GM13976 (cell line): ENCODE results near the gene RAD51B.
A peak's percentile ranks its signal among the peaks of the same experiment; 100 is the strongest.

ENCODE experiments used
- DNase-seq: peaks from one replicate; pipeline ENCODE4 v3.0.0; 2012; ENCODE audit warnings: low spot score
- in situ Hi-C: fragments of 300-500 bp; cut with MboI; formaldehyde crosslinking; loops from one replicate; pipeline ENCODE4 v1.12.0; 2022; ENCODE audit warnings: low sequenced_read_pairs, mixed read lengths, inconsistent platforms; ENCODE audit not compliant: unreplicated experiment
- TF ChIP-seq, protein P1 (sequence below): IDR thresholded peaks from 2 replicates; pipeline ENCODE4 v1.5.1; 2012; ENCODE audit warnings: borderline replicate concordance, mild to moderate bottlenecking; ENCODE audit not compliant: insufficient read depth; ENCODE audit errors: extremely low read depth, missing control alignments, control extremely low read depth

Gene RAD51B

DNA sequence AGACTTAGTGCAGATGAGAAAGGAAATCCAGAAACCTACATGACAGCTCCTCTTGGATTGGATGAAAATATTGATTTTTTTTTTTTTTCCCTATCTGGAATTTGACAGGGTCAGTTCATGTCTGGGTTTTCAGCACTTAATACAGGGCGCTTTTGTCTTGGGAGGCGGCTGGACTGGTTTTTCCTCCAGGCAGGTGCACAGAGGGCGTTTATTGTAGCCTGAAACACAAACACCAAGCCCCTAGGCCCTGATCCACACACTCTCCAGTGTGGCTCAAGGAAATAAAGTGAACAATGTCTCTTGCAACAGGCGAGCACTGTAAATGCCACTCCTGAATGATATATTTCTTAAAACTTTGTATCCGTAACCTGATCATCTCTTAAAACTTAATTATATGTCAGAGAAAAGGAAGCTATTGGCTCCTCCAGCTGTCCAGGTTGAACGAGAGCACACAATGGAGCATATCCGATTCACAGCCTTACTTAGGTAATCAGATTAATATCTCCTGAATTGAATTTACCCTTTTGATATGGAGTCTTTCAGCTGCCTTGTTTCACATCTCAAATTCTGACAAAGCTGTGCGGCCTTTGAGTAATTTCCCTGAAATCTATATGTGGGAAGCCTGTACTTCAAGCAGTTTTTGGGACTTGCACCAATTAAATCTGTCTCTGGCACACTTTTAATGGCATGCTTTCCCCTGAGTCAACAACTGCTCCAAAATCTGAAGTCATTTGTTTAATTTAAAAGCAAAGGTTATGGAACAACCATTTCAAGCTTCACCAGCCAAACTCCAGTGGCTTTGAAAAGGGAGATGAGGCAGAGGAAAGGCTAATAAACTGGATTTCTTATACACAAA, 487.6 kb downstream of the RAD51B start:
- in situ Hi-C loops = no loop called here
- TF ChIP-seq, protein P1, sequence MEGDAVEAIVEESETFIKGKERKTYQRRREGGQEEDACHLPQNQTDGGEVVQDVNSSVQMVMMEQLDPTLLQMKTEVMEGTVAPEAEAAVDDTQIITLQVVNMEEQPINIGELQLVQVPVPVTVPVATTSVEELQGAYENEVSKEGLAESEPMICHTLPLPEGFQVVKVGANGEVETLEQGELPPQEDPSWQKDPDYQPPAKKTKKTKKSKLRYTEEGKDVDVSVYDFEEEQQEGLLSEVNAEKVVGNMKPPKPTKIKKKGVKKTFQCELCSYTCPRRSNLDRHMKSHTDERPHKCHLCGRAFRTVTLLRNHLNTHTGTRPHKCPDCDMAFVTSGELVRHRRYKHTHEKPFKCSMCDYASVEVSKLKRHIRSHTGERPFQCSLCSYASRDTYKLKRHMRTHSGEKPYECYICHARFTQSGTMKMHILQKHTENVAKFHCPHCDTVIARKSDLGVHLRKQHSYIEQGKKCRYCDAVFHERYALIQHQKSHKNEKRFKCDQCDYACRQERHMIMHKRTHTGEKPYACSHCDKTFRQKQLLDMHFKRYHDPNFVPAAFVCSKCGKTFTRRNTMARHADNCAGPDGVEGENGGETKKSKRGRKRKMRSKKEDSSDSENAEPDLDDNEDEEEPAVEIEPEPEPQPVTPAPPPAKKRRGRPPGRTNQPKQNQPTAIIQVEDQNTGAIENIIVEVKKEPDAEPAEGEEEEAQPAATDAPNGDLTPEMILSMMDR = no peak
- no peak for DNase-seq

DNA sequence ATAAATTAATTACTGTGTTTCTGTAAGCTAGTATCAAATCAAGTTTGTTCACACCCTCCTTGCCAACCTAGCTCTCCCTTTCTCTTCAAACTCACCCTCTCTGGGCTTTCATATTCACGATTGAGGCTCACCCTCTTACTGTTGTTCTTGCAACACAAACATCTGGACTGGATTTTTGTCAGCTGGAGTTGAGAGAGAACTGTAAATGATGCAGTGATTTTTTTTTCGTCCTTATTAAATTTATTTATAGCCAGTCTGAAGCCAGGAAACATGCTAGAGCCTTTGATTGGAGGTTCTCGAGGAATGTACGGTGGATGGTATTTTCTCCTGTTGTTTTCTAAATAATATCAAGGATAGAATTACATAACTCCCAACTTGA, 488.2 kb downstream of the RAD51B start:
- TF ChIP-seq, protein P1 = no peak
- in situ Hi-C loops = no loop called here
- DNase-seq = no peak

DNA sequence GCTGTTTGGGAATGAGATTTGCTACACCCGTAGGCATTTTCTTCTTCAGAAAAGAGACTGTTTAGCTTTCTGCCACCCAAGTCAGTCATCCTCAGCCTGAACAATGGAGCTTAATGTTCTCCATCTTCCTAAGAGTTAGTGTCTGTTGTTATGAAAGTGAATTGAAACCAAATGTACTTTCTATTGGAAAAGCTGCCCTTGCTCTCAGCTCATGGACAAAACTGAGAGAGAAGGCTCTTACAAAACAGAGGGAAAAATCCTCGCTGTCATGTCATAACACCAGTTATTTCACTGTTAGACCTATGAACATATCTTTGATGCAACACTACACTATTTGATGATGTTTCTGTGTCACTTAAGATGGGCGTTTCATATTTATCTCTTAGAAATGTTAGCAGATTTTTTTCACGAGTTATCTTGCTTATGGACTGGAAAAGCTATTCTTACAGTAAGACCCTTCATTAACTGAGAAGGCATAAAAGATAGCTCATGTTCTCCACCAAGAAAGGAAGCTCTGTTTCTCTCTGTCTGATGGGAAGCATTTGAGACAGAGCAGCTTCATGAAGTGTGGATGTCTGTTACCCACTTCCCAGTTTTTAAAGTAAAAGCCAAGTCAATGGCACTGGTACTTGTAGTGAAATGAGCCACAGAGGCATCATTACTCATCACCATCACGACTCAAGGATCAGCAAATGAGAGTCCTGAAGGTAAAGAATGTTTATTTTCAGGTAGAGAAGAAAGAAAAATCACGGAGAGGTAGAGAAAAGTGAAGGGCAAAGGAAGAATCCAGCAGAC, 489.3 kb downstream of the RAD51B start:
- TF ChIP-seq, protein P1 = no peak
- in situ Hi-C loops = no loop called here
- no peak for DNase-seq

DNA sequence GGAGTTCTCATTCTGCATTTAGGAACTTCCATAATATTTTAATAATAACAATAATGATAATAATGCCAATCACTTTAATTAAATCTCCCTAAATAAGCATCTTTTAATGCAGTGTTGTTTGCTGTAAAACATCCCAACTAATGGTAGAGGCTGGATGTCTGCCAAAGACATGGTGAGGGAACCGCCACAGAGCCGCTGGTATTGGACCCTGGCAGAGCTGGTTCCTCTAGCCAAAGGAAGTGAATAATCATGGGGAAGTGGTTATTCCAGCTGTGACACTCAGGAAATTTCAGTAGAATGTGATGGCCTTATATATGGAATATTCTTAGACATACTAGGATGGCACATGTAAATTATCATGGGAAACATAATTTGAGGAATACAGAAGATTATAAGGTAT, 490.0 kb downstream of the RAD51B start:
- DNase-seq = no peak
- in situ Hi-C loops = no loop called here
- TF ChIP-seq, protein P1 = no peak

DNA sequence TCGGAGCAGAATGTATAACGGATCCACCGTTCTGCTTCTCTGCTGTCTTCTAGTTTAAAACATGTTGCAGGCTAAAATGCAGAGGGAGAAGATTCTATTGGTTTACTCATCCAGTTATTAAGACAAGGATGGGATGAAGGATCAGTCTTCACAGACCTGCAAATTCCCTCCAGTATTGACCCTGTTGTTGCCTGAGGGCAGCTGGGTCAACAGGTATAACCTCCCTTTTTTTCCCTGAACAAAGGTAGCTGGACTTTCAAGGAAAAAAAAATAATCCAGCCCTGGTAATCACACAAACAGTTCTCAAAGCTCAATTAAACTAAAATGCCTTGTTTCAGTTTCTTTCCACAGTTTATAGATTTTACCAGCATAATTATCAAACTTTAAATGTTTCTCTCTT, 492.7 kb downstream of the RAD51B start:
- no peak for DNase-seq
- TF ChIP-seq, protein P1 = no peak
- in situ Hi-C loops = no loop called here

DNA sequence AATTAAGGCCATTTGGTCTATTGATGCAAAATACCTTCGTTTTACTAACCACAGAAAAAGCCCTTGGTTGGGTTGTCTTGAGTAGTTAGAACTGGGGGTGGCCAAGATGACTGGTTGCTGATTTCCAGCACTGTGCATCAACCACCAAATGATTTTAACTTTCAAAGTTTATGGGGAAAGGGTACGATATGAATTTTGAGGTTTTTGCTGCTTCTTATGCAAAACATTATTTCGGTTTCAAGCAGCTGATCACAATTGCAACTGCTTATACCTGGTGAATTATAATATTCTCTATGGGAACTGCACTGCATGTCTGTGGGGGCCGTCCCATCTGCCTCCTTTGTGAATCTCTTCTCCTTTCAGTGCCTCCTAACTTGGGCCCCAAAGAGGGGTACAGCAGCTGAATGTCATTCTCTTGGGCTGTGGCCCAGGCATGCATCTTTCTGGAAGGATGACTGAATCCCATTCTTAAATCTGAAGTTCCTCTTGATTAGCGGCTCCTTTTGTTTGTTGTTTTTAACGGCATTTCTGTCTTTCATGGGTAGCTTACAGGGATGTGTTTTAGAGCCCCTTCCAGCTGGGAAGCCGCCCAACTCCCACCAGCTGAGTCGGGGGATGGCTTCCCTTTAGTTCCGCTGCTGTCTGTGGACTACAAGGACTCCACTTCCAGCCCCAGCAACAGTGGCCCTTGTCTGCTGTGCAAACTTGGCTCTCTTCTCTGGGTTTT, 493.5 kb downstream of the RAD51B start:
- in situ Hi-C loops = no loop called here
- TF ChIP-seq, protein P1 = no peak
- peak; percentile 59 for DNase-seq
